Neuronal stem cell (in vitro differentiated cells): ENCODE measurements around the gene TIGD1.

Experiments used
- DNase-seq: peaks from one replicate; pipeline ENCODE4 v3.0.0-alpha.2; 2013; ENCODE audit warnings: low spot score
- H2AFZ ChIP-seq: one replicate; pipeline ENCODE4 v1.6.1; 2013; ENCODE audit warnings: mild to moderate bottlenecking, low read length, inconsistent platforms
- H2AK5ac ChIP-seq: 2 replicates; pipeline ENCODE4 v1.6.1; 2013; ENCODE audit warnings: low read depth, mild to moderate bottlenecking, inconsistent platforms, low read length, moderate library complexity, mixed read lengths
- H2BK120ac ChIP-seq: 2 replicates; pipeline ENCODE4 v1.6.1; 2013; ENCODE audit warnings: low read depth, mild to moderate bottlenecking, inconsistent platforms, low read length, moderate library complexity, mixed read lengths
- H2BK12ac ChIP-seq: one replicate; pipeline ENCODE4 v1.6.1; 2013; ENCODE audit warnings: low read length, inconsistent platforms
- H2BK15ac ChIP-seq: 2 replicates; pipeline ENCODE4 v1.6.1; 2013; ENCODE audit warnings: mild to moderate bottlenecking, low read length, inconsistent platforms, mixed read lengths
- H2BK5ac ChIP-seq: one replicate; pipeline ENCODE4 v1.6.1; 2013; ENCODE audit warnings: inconsistent platforms, mild to moderate bottlenecking, low read length, moderate library complexity
- H3K14ac ChIP-seq: one replicate; pipeline ENCODE4 v1.6.1; 2013; ENCODE audit warnings: low read length, inconsistent platforms
- H3K18ac ChIP-seq: 2 replicates; pipeline ENCODE4 v1.6.1; 2013; ENCODE audit warnings: low read length, inconsistent platforms
- H3K23ac ChIP-seq: 2 replicates; pipeline ENCODE4 v1.6.1; 2013; ENCODE audit warnings: low read depth, mild to moderate bottlenecking, mixed read lengths, low read length, inconsistent platforms; ENCODE audit not compliant: poor library complexity
- H3K27ac ChIP-seq: replicated peaks from 3 replicates; pipeline ENCODE4 v1.5.1; 2013; ENCODE audit warnings: low read length, inconsistent platforms
- H3K27me3 ChIP-seq, 3 experiments: 2 replicates each; pipeline ENCODE4 v1.6.1; 2013; ENCODE audit warnings: low read length in 3 of 3, mild to moderate bottlenecking in 2 of 3, inconsistent platforms in 1 of 3, low read depth in 1 of 3, mixed read lengths in 1 of 3, moderate library complexity in 1 of 3; ENCODE audit not compliant: control insufficient read depth in 3 of 3, insufficient read depth in 3 of 3
- H3K36me3 ChIP-seq, 2 donors: replicated peaks in 1 of 2; 2 replicates each; pipeline ENCODE4 v1.6.1; 2013; ENCODE audit warnings: low read length in 2 of 2; ENCODE audit not compliant: control insufficient read depth in 2 of 2, insufficient read depth in 2 of 2
- H3K4ac ChIP-seq: 2 replicates; pipeline ENCODE4 v1.6.1; 2013; ENCODE audit warnings: inconsistent platforms, mild to moderate bottlenecking, low read length, moderate library complexity
- H3K4me1 ChIP-seq, 2 donors: 1 replicate in 1 of 2; 2 replicates in 1 of 2; pipeline ENCODE4 v1.6.1; 2013; ENCODE audit warnings: low read length in 2 of 2, low read depth in 1 of 2; ENCODE audit not compliant: control insufficient read depth in 2 of 2, insufficient read depth in 1 of 2
- H3K4me2 ChIP-seq: one replicate; pipeline ENCODE4 v1.6.1; 2013; ENCODE audit warnings: mild to moderate bottlenecking, low read length, inconsistent platforms; ENCODE audit not compliant: insufficient read depth, poor library complexity, severe bottlenecking
- H3K4me3 ChIP-seq, 2 donors: 2 replicates each; pipeline ENCODE4 v1.5.1; 2013; ENCODE audit warnings: low read length in 2 of 2, mild to moderate bottlenecking in 2 of 2, inconsistent platforms in 1 of 2, moderate library complexity in 1 of 2
- H3K79me1 ChIP-seq: one replicate; pipeline ENCODE4 v1.6.1; 2013; ENCODE audit warnings: low read depth, mild to moderate bottlenecking, inconsistent platforms, low read length, moderate library complexity
- H3K9ac ChIP-seq: one replicate; pipeline ENCODE4 v1.6.1; 2013; ENCODE audit warnings: mild to moderate bottlenecking, low read depth, low read length, inconsistent platforms; ENCODE audit not compliant: poor library complexity
- H3K9me3 ChIP-seq, 2 donors: replicated peaks in 1 of 2; 2 replicates each; pipeline versions ENCODE3 to v1.6.1; 2013; ENCODE audit warnings: low read length in 2 of 2, mild to moderate bottlenecking in 2 of 2, inconsistent platforms in 1 of 2, low read depth in 1 of 2, mixed read lengths in 1 of 2, moderate library complexity in 1 of 2; ENCODE audit not compliant: control insufficient read depth in 2 of 2, insufficient read depth in 1 of 2
- H4K8ac ChIP-seq: one replicate; pipeline ENCODE4 v1.6.1; 2013; ENCODE audit warnings: low read depth, mild to moderate bottlenecking, inconsistent platforms, low read length, moderate library complexity
- H4K91ac ChIP-seq: one replicate; pipeline ENCODE4 v1.6.1; 2013; ENCODE audit warnings: low read length, low read depth, mild to moderate bottlenecking, inconsistent platforms; ENCODE audit not compliant: poor library complexity
- WGBS, 2 donors: extraction: QIAGEN DNeasy Blood & Tissue Kit; methylation state at CpG; one replicate each; pipeline ENCODE4 v1.1.7; 2013; ENCODE audit warnings: missing lambda C conversion rate in 2 of 2, mixed read lengths in 1 of 2; ENCODE audit not compliant: insufficient read length in 2 of 2, insufficient replicate concordance in 1 of 2; ENCODE audit errors: extremely low coverage in 2 of 2; 5-methylcytosine and 5-hydroxymethylcytosine counted together

The TIGD1 gene

GRCh38 chr2:232544674-232545073, 5.7 kb downstream of the TIGD1 start:
- H2BK5ac ChIP-seq: no peak overlapping the region
- no peak overlapping the region for H2BK12ac ChIP-seq
- no peak overlapping the region for H3K9ac ChIP-seq
- H3K36me3 ChIP-seq: peaks cover 13 to 39% of the 10 kb centered on the region in 2 donors
- peak overlapping the region; percentile 92 for H3K14ac ChIP-seq
- no peak for DNase-seq
- H3K4me2 ChIP-seq: no peak overlapping the region
- no peak overlapping the region for H2BK120ac ChIP-seq
- H2BK15ac ChIP-seq: no peak overlapping the region
- peaks cover 6% of the 10 kb centered on the region for H3K79me1 ChIP-seq
- H2AK5ac ChIP-seq: no peak overlapping the region
- H4K91ac ChIP-seq: no peak overlapping the region
- no peak overlapping the region for H3K4ac ChIP-seq
- H3K18ac ChIP-seq: no peak overlapping the region
- H3K9me3 ChIP-seq: peaks cover 0 to 19% of the 10 kb centered on the region in 2 donors
- no peak overlapping the region for H2AFZ ChIP-seq
- no peak overlapping the region for H3K27ac ChIP-seq
- WGBS, 2 donors: no CpG with 5 or more reads among the region's 6 CpGs
- H3K4me1 ChIP-seq: peaks cover 0 to 4% of the 10 kb centered on the region in 2 donors
- no peaks in the 10 kb centered on the region for H3K27me3 ChIP-seq
- H3K4me3 ChIP-seq: no peak overlapping the region
- no peak overlapping the region for H4K8ac ChIP-seq
- H3K23ac ChIP-seq: no peak overlapping the region

- H3K4ac ChIP-seq: no peak overlapping the region
- no peak overlapping the region for H3K4me3 ChIP-seq
- H2AFZ ChIP-seq: no peak overlapping the region
- peak overlapping the region; percentile 73 for H3K18ac ChIP-seq
- H3K36me3 ChIP-seq: peaks cover 13 to 39% of the 10 kb centered on the region in 2 donors
- no peak overlapping the region for H2BK5ac ChIP-seq
- H3K9ac ChIP-seq: no peak overlapping the region
- no peak overlapping the region for H2BK12ac ChIP-seq
- H3K4me1 ChIP-seq: peaks cover 6 to 9% of the 10 kb centered on the region in 2 donors
- H2AK5ac ChIP-seq: no peak overlapping the region
- no peak for DNase-seq
- H3K79me1 ChIP-seq: peaks cover 6% of the 10 kb centered on the region
- H4K91ac ChIP-seq: no peak overlapping the region
- H3K14ac ChIP-seq: peak overlapping the region; percentile 92
- peaks cover 0 to 17% of the 10 kb centered on the region in 2 donors for H3K9me3 ChIP-seq
- H3K27me3 ChIP-seq: no peaks in the 10 kb centered on the region
- H3K23ac ChIP-seq: peak overlapping the region; percentile 10
- no peak overlapping the region for H4K8ac ChIP-seq
- H3K27ac ChIP-seq: no peak overlapping the region
- no peak overlapping the region for H3K4me2 ChIP-seq
- H2BK120ac ChIP-seq: peak overlapping the region; percentile 53
- no peak overlapping the region for H2BK15ac ChIP-seq
- WGBS, 2 donors: no CpG with 5 or more reads among the region's 19 CpGs
Measured at GRCh38 chr2:232543928-232544631, 6.3 kb downstream of the TIGD1 start.

- Histone ChIP-seq H3K23ac (peak overlapping the region; percentile 47), H3K4me1 (peaks cover 6 to 12% of the 10 kb centered on the region in 2 donors), H3K27ac (no peak overlapping the region), H4K91ac (no peak overlapping the region), H3K4me3 (peak overlapping the region in 1 of 2 donors; percentile 41), H4K8ac (no peak overlapping the region), H3K36me3 (peaks cover 13 to 35% of the 10 kb centered on the region in 2 donors), H3K79me1 (peaks cover 6% of the 10 kb centered on the region), H2BK12ac (no peak overlapping the region), H2BK5ac (no peak overlapping the region), H3K27me3 (no peaks in the 10 kb centered on the region), H2AK5ac (no peak overlapping the region), H2AFZ (no peak overlapping the region), H3K4me2 (no peak overlapping the region), H3K4ac (no peak overlapping the region), H3K14ac (no peak overlapping the region), H3K18ac (no peak overlapping the region), H2BK120ac (no peak overlapping the region), H2BK15ac (no peak overlapping the region), H3K9me3 (peaks cover 0 to 11% of the 10 kb centered on the region in 2 donors), H3K9ac (no peak overlapping the region)
- DNase-seq: no peak
- no CpG with 5 or more reads among the region's 14 CpGs for WGBS, 2 donors
Measured at GRCh38 chr2:232543491-232543890, 6.9 kb downstream of the TIGD1 start.

- H3K23ac ChIP-seq: peak overlapping the region; percentile 47
- H2BK15ac ChIP-seq: no peak overlapping the region
- no peak overlapping the region for H3K18ac ChIP-seq
- H3K4me1 ChIP-seq: peaks cover 6 to 15% of the 10 kb centered on the region in 2 donors
- no peak overlapping the region for H4K91ac ChIP-seq
- H3K4me2 ChIP-seq: no peak overlapping the region
- H3K4me3 ChIP-seq: no peak overlapping the region
- no peak overlapping the region for H2BK5ac ChIP-seq
- H3K36me3 ChIP-seq: peaks cover 13 to 30% of the 10 kb centered on the region in 2 donors
- WGBS, 2 donors: no CpG with 5 or more reads among the region's 20 CpGs
- peak overlapping the region; percentile 22 for H2AK5ac ChIP-seq
- H2BK120ac ChIP-seq: no peak overlapping the region
- no peak overlapping the region for H4K8ac ChIP-seq
- H3K27ac ChIP-seq: no peak overlapping the region
- no peak overlapping the region for H3K4ac ChIP-seq
- no peaks in the 10 kb centered on the region for H3K27me3 ChIP-seq
- peaks cover 6% of the 10 kb centered on the region for H3K79me1 ChIP-seq
- H2AFZ ChIP-seq: no peak overlapping the region
- H3K9me3 ChIP-seq: peaks cover 0 to 6% of the 10 kb centered on the region in 2 donors
- no peak for DNase-seq
- H3K14ac ChIP-seq: no peak overlapping the region
- no peak overlapping the region for H3K9ac ChIP-seq
- no peak overlapping the region for H2BK12ac ChIP-seq
Measured at GRCh38 chr2:232542715-232543467, 7.5 kb downstream of the TIGD1 start.
